ENCODE measurements around the gene PPP2R5C.
A peak's percentile ranks its signal among the peaks of the same experiment; 100 is the strongest.

Gene PPP2R5C

GRCh38 chr14:101916816-101917412 lies 155.4 kb downstream of the PPP2R5C start:
- no peak for DNase-seq (ENCODE audit: low read depth in 2 of 2)

DNA sequence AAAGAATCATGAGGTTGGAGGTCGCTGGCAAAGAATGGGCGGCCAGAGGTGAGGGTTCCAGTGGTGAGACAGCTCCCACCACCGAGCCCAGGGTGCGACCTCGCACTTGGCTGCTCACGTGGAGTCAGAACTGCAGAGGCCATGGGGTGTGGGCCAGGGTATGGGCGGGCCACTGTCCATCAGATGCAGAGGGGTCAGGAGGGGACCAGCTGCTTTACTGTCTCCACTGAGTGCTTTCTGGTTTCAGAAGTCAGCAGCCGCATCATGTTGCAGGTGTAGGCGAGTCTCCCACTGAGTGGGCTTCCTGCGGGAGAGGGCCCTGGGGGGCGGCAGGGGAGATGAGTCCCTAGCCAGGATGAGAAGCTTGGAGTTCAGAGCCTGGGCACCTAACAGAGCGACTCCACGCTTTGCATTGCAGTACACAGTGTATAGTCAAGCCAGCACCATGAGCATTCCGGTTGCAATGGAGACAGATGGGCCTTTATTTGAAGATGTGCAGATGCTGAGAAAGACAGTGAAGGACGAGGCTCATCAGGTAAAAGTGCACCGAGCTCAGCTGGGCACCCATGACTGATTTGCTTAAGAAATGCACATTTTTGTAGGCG lies 156.0 kb downstream of the PPP2R5C start:
- DNase-seq (ENCODE audit: low read depth in 2 of 2): no peak

DNA sequence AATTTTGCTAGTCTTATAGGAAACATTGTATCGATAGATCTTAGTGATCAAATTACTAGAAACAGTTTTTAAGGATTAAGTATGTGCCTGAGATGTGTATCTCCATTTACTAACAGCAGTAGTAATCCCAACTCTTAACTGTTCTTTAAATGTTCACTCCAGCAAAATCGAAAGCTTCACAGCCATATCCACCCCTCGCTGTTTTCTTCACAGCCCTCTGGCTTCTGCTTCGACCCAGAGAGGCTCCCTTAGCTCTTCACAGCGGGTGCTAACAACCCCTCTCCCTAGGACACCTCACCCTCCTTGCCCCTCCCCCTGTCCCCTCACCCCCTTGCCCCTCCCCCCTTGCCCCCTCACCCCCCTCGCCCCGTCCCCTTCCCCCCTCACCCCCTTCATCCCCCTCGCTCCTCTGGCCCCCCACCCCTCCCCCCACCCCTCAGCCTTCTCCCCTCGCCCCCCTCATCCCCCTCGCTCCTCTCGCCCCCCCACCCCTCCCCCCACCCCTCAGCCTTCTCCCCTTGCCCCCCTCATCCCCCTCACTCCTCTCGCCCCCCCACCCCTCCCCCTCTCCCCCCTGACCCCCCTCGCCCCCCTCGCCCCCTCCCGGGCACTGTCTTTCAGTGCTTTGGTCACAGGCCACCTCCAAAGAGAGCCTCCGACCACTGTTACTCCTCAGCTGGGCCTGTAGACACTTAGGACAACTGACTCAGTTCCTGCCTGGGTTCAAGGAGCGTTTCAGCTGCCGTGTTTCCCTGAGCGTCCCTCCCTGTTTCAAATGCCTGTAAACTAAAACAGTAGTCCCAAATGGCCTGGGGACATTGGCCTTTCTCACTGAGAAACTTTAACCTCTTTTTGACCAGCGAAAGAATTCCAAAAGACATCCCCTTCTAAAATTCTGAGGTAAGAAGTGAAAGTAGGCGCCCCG lies 156.8 kb downstream of the PPP2R5C start:
- no peak for DNase-seq (ENCODE audit: low read depth in 2 of 2)

DNA sequence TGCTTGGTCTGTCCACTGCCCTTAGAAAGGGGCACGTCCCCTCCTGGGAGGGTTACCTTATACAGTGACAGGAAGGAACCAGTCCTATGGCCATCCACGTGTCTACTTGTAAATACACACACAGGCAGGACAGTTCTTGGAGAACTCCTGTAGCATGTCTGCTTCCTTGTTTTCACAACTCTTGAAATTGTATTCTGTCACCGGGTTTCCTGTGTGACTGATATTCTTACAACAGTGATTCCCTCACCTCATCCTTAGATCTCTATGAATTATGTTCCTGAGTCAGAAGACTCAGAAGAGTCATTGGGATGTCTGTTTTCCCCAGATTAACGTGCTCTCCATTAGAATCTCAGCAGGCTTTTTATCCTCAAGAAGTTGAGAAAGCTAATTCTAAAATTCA lies 158.8 kb downstream of the PPP2R5C start:
- DNase-seq (ENCODE audit: low read depth in 2 of 2): no peak

DNA sequence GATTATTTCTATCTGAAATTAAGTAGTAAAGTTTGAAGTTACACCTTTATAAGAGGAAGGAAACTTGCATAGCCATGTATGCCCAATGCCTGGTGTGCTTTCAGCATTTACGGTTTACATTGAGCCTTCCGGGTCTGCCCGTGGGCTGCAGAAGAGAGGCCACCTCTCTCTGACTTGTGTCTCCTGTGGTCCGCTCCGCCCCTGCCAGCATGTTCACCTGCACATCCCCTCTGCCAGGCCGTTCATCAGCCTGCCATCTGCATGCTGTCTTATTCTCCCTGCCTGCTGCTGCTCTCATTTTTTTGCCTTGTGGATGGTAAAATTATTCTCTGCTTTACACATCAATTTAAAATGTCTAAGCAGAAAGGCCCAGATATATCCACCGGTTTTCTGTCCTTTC lies 161.4 kb downstream of the PPP2R5C start:
- DNase-seq (ENCODE audit: low read depth in 2 of 2): no peak

- DNase-seq (ENCODE audit: low read depth in 2 of 2): no peak
Measured at GRCh38 chr14:101925152-101925551, 163.6 kb downstream of the PPP2R5C start.

GRCh38 chr14:101926085-101926484 lies 164.6 kb downstream of the PPP2R5C start:
- no peak for DNase-seq (ENCODE audit: low read depth in 2 of 2)

GRCh38 chr14:101926620-101927019 lies 165.1 kb downstream of the PPP2R5C start:
- DNase-seq (ENCODE audit: low read depth in 2 of 2): no peak

DNA sequence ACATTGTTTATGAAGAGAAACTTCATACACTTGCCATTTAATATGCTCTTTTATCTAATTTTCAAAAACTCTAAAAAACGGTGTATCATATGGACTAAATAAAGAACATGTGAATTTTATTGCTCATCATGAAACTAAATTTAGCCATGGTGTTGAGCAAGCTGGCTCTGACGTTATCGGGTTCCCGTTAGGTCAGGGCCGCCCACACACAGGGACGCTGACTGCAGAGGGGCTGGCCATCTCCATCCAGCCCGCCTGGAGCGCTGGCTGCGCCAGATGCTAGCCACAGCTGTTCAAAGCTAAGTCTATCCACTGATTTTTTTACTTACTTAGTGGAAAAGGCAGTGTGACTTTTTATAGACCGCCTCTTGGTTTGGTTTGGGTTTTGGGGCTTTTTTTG lies 166.3 kb downstream of the PPP2R5C start:
- no peak for DNase-seq (ENCODE audit: low read depth in 2 of 2)

DNA sequence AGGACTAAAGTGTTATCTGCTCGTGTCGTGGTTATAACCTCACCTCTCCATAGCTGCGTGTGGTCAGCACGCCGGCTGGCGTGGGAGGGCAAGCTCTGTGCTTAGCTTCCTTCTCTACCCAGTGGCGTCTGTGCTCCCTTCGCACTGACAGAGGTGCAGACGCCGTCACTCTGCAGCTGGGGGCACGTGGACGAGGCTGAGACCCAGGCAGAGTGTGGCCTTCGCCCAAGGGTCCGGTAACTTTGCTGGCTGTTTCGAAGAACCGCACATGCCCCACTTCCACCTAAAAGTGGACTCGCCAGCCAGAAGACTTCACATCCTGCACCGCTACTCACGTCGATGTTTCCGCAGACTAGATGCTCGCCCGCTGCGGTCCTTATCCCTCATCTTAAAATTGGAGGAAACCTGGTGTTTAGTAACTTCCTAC lies 166.9 kb downstream of the PPP2R5C start:
- DNase-seq (ENCODE audit: low read depth in 2 of 2): no peak

DNA sequence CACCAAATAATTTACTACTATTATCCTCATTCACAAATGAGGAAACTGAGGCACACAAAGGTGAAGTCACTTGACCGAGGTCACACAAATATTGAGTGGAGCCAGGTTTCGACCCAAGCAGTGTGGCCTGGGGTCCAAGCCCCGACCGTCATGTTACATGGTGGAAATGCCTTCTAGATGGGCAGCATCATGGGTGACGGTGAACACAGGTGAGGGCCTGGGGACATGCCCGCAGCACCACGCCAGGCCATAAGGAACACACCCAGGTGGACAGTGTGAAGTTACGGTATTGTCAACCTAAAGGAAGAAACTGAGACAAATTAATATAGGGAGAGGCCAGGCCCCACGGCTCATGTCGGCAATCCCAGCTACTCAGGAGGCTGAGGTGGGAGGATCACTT lies 167.6 kb downstream of the PPP2R5C start:
- no peak for DNase-seq (ENCODE audit: low read depth in 2 of 2)

DNA sequence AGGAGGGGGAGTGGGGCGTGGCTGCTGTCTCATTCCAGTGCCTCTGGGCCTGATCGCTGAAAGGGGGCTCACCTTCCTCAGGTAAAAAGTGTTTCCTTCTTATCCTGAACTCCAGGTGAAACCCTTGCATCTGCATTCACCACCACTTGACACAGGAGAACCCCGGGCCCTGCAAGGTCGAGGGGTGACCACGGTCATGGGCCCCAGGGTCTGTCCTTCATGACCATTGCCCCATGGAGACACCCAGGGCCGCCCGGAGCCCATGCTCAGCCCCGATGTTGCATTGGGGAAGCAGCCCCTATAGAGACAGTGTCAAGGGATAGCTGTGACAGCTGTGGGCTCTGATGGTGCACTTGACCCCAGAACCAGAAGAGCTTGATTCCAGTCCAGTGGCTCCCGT lies 168.4 kb downstream of the PPP2R5C start:
- DNase-seq (ENCODE audit: low read depth in 2 of 2): no peak

GRCh38 chr14:101932673-101933072 lies 171.2 kb downstream of the PPP2R5C start:
- DNase-seq (ENCODE audit: low read depth in 2 of 2): no peak

DNA sequence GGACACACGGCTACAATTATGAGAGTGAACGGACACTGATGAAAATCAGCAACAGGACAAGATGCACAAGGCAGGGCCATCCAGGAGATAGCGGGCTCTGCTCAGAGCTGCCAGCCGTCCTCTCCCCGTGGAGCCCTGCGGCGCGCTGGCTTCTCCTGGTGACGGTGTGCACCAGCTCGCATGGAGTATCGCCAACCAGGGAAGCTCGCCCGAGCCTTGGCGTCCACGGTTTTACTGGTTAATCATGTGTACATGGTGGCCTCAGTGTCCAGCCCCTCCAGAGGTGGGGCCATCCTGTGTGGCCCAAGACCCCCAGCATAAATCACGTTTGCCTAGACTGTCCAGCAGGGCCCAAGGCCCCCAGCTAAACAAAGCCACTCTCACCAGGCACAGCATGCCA lies 171.7 kb downstream of the PPP2R5C start:
- no peak for DNase-seq (ENCODE audit: low read depth in 2 of 2)

GRCh38 chr14:101934601-101935150 lies 173.2 kb downstream of the PPP2R5C start:
- no peak for DNase-seq (ENCODE audit: low read depth in 2 of 2)

GRCh38 chr14:101937926-101938767 lies 176.6 kb downstream of the PPP2R5C start:
- DNase-seq (ENCODE audit: low read depth in 2 of 2): no peak

GRCh38 chr14:101939646-101940170 lies 178.2 kb downstream of the PPP2R5C start:
- DNase-seq (ENCODE audit: low read depth in 2 of 2): no peak

GRCh38 chr14:101944451-101944850 lies 182.9 kb downstream of the PPP2R5C start:
- DNase-seq (ENCODE audit: low read depth in 2 of 2): no peak

GRCh38 chr14:101945171-101945570 lies 183.7 kb downstream of the PPP2R5C start:
- no peak for DNase-seq (ENCODE audit: low read depth in 2 of 2)

- DNase-seq (ENCODE audit: low read depth in 2 of 2): no peak
Measured at GRCh38 chr14:101947577-101947903, 186.0 kb downstream of the PPP2R5C start.

DNA sequence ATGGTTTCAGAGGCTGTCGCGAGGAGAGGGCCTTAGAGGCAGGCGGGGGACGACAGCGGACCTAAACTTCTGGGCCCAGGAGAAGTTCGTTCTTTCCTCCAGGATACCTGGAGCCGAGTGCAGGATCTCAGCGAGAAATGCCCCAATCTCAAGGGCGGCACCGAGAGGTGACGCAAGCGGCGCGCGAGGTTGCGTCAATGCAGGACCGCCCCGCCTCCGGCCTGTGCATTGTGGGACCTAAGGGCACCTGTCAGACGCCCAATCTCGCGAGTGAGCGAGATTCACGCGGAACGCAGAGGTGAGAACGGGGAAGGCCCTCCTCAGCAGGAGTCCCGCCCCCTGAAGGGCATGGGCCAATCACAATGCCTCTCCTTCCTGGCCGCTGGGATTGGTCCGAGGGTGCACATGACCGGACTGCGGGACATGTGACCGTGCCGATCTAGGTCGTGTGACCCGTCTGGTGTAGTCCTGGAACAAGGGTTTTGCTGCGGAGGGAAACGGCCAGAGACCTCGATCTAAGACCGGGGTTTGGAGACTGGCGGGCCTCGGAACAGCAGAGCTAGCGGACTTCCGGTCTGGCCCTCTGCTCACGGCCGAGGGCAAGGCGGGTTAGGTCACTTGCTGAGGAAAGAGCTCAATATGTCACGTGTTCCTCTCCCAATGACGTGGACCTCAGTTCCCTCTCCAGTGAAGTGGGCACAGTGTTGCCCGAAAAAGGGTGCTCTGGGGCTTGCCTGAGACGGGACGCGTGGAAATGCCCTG lies 186.6 kb downstream of the PPP2R5C start:
- DNase-seq (ENCODE audit: low read depth in 2 of 2): peak; percentile 98 to 99

All from stimulated activated CD4-positive, alpha-beta T cell treated with anti-CD3 and anti-CD28 coated beads, Interleukin-1b, Interleukin-23, amount 100 ng/mL, for 4 hours (primary cell).